NT2/D1 (cell line): Measurements from ENCODE around the gene EWSR1.

Experiments used
- SUZ12 ChIP-seq: IDR thresholded peaks from 2 replicates; pipeline ENCODE4 v1.6.1; 2011; ENCODE audit not compliant: insufficient read length, insufficient read depth; ENCODE audit errors: extremely low read depth
- YY1 ChIP-seq: IDR thresholded peaks from 2 replicates; pipeline ENCODE4 v1.6.1; 2011; ENCODE audit not compliant: insufficient read length, insufficient read depth
- ZNF274 ChIP-seq: IDR thresholded peaks from 2 replicates; pipeline ENCODE4 v1.6.1; 2011; ENCODE audit warnings: mild to moderate bottlenecking, low read depth, low read length

DNA sequence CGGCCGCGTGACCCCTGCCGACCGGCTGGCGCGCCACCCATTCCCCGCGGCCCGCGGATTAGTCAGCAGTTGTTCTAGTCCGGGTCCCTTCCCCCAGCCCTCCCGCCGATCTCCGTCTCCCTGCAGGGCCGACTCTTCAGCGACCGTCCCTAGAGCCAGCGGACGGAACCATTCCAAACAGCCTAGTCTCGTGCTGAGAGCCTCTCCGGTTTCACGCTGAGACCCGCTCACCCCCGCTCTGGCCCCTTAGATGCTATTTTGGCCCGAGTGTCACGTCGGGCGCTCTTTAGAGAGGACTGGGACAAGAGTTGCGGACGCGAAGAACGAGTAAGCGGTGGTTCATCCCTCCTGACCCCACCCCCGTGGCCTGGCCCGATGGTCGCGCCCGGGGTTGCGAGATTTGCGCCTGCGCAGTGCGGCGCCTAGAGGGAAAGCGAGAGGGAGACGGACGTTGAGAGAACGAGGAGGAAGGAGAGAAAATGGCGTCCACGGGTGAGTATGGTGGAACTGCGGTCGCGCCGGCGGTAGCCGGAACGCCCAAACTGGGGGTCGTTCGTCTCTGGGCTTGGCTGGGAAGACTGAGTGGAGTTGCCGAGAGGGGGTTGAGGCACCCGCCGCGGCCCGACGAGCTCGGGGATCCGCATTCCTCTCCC lies at the start of gene EWSR1, which contains the start of gene RHBDD3:
- TF ChIP-seq ZNF274 (no peak), YY1 (peak; percentile 72), SUZ12 (no peak)
